Measurements from ENCODE around the gene DYNLT4. TPM values are rescaled to one million over a fixed set of nuclear protein-coding genes. Genes with fewer than 3 reads are reported as not detected.

DYNLT4 gene, protein sequence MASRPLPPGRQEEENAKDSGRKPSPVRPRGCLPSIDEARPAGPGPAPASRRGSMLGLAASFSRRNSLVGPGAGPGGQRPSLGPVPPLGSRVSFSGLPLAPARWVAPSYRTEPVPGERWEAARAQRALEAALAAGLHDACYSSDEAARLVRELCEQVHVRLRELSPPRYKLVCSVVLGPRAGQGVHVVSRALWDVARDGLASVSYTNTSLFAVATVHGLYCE
- 0.32 to 1.0 TPM (median 0.67 TPM) in 5 replicates for total RNA-seq (2022; extraction: Qiagen RNA extraction)

DNA sequence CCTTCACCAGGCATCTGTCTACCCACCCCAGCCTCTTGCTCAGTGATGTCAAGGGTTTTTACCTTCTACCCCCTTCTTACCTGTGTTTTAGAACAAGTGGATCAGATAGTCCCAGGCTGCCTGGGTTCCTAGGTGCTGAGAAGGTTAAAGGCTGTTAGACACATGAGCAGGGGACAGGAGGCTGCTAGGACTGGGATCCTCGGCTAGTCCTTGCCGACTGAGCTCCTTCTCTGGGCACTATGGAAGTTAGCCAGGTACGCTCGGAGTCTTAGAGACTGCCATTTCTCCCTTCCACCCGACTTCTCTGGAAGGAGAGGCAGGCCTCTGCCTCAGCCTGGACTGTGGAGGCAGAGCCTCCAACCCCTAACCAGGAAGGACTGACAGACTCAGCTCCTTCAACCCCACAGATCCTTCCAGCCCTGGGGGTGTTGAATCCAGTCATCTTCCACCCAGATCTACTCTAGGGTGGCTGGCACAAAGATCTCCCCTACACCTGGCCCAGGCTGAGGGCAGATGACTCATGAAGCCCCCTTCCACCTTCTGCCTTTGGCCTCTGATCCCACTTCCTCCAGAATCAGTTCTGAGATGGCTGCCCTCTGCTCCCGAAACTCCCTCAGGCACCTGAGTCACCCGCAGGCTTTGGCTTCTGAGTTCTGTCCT, at the start of gene DYNLT4:
Gene DYNLT4, minus strand, starts transcription at position 648 of the 660 bp plus-strand sequence. CDS start 683 bp downstream, outside the sequence.

DNA sequence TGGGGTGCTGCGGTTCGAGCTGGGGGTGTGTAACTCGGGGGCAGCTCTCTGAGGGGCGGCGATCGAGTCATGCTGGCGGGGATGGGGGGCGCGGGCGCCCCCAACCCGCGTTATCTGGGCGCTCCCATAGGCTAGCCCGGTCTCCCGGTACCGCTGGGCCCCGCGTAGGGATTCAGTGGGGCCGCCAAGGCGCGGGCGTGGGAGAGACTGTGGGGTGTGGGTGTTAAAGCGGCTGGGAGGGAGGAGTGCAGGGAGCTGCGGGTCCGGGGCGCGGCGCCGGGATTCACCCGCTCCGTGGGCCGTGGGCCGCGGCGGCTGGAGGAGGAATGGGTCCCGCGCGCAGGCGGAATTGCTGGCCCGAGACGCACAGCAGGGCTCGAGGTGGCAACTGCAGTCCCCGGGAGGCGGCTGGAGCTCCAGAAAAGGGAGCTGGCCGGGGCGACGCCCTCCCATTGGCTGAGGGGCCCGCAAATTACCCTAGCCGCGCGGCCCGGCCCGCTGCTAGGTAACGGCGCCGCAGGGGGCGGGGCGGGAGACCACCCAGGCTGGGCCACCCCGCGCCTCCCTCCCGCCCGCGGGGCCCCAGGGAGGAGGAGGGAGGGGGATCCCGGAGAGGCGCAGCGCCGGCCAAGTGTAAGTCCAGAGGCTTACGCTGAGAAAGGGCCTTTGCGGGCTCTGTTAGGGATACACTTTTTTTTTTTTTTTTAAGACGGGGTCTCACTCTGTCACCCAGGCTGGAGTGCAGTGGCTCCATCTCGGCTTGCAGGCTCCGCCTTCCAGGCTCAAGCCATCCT, 35.9 kb upstream of the DYNLT4 start, which contains the start of gene PTCH2:
Gene PTCH2, minus strand, starts transcription at position 392 of the 794 bp plus-strand sequence. Its CDS starts 321 bp downstream, at position 71.

DNA sequence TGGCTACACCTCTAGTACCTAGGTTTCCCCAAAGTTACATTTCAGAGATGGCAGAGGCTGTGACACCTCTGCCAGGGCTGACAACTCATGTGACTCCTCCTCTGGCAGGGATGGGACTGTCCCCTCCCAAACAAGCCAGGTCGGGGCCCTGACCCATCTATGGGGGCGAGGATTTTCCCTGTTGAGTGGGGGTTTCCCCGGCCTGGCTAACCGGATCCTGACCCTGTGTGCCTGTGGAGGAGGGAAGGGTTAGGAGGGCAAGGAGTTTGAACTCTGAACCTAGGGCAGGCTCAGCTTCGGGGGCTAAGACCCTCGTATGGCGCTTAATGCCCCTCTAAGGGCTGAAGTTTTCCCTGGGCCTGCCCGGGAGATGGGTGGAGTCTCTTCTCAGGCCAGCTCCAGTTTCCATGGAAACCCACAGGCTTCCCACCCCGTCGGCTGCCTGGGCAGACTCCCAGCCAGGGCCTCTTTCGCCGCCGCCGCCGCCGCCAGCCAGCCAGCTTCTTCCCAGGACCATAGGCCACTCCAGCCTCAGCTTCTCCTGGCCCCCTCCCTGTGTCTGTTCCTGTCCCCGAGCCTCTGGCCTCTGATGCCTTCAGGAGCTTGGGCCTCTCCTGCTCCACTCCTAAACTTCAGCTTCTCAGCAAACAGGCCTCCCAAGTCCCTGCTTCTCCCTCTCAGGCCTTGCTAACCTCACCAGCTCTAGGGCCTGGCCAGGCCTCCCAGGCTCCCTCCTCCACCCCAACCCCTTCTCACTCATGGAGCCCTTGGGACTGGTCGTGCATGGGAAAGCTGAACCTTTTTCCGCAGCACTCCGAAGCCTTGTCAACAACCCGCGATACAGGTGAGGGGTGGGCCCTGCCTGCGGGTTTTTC, 1.1 kb upstream of the DYNLT4 start, which contains the start of gene BTBD19:
Gene BTBD19, plus strand, starts transcription at position 461 of the 875 bp plus-strand sequence. Its CDS starts 298 bp downstream, at position 759.

DNA sequence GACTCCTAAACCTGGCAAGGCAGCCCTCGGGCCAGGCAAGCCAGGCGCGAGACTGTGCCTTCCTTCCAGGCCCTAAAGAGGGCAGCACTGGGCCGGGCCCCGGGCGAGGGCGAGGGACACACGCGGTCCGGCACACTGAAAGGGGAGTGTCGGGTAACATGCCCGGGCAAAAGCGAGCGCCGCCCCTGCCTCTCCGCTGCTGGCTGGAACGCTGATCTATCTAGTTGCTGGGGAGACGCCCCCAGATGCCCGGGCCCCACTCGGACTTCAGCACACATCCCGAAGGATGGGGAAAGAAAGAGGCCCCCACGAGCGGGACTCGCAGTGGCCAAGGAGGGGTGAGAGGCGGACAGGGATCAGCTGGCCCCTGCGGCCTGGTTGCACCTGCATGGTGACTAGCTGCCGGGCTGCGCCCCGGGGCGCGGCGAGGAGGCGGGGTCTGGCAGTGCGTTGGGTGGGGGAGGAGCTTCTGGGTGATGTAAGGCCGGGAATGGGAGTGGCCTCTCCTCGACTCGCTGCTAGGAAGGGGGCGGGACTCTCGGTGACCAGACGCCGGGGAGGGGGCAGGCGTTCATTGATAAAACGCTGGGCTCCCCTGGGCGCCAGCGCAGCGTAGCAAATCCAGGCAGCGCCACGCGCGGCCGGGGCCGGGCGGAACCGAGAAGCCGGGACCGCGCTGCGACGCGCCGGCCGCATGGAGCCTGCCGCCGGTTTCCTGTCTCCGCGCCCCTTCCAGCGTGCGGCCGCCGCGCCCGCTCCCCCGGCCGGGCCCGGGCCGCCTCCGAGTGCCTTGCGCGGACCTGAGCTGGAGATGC, 7.2 kb downstream of the DYNLT4 start, which contains the start of gene PLK3:
Gene PLK3, plus strand, starts transcription at position 608 of the 815 bp plus-strand sequence. Its CDS starts 87 bp downstream, at position 695.

DNA sequence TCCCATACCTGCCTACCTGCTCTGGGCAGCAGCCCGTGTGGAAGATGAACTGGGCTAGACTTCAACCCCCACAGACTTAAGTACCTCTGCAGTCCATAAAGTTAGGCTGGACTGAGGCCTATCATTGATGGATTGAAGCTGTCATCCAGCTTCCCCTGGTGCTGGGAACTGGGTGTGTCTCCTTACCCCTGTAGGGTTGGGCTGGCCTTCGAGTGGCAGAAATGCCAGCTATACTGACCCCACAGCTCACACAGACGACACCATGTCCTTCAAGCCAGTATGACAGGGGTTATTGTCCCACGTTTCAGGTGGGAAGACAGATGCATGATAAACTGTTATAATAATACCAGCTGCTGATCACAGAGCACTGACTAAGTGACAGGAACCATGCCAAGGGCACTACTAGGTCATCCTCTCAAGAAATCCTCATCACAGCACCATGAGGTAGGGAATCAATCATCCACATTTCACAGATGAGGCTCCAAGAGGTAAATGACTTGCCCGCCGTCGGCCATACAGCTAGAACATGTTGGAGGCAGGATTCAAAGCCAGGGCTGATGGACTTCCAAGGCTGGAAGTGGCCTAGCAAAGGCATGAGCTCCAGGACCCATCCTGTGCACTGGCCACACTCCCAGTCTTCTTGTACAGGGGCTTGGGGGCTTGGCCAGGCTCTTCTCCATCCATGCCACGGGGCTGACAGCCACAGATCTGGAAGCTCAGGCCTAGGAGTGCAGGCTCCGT, 18.9 kb downstream of the DYNLT4 start, which contains the start of gene BEST4:
Gene BEST4, minus strand, starts transcription at position 51 of the 741 bp plus-strand sequence. CDS start 465 bp downstream, outside the sequence.

DNA sequence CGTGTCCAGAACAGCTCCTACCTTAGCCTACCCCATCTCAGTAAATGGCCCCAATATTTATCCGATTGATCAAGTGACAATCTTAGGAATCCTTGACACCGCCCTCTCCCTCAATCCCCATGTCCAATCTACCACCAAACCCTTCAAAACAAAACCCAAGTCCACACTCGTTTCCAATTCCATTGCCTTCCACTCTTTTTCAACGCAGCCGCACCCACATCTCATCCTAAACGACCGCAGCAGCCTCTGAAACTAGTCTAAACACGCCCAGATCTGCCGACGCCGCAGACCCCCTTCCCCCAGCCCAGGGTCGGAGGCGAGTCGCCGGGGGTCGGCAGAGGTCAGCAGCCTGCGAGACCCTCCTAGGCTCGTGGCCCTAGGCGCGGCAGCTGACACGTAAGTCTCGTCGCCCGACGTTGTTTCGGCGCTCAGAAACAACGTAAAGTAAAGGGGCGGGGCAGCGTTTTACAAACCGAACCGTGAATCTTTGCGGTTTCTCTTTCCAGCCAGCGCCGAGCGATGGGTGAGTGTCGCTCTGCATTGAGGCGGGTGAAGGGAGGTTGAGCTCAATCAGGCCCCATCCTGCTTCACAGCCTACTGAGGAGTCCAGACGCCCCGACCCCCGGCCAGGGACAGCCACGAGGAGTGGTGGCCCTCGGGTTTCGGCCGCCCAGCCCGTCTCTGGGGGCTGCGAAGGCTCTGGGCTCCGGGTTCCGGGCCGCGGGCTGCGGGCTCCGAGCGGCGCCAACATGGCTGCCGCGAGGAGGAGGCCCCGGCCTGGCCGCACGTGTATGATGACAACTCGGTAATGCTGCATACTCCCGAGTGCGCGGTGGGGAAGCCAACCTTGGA, 31.8 kb downstream of the DYNLT4 start, which contains the start of gene RPS8:
Gene RPS8, plus strand, starts transcription at position 463 of the 852 bp plus-strand sequence. Its CDS starts 57 bp downstream, at position 520.

Other genes with a start within 250 kb of the DYNLT4 start
- gene TMEM53, start 132.9 kb downstream of the DYNLT4 start, total RNA-seq (2022; extraction: Qiagen RNA extraction), result 7.4 to 9.5 TPM (median 9.0 TPM) in 5 replicates
- 0.55 to 1.1 TPM (median 0.92 TPM) in 5 replicates for gene ARMH1, start 132.6 kb downstream of the DYNLT4 start, total RNA-seq (2022; extraction: Qiagen RNA extraction)
- gene RNU5D-1, start 76.2 kb downstream of the DYNLT4 start, total RNA-seq (2022; extraction: Qiagen RNA extraction), result not detected in 5 replicates
- gene KIF2C, start 67.5 kb downstream of the DYNLT4 start, total RNA-seq (2022; extraction: Qiagen RNA extraction), result 35.7 to 45.5 TPM (median 37.0 TPM) in 5 replicates
- gene RPS8, start 31.8 kb downstream of the DYNLT4 start, total RNA-seq (2022; extraction: Qiagen RNA extraction), result 1,477 to 1,763 TPM (median 1,692 TPM) in 5 replicates
- 0.23 to 0.37 TPM (median 0.32 TPM) in 5 replicates for gene BEST4, start 19.2 kb downstream of the DYNLT4 start, total RNA-seq (2022; extraction: Qiagen RNA extraction)
- gene PLK3, start 7.0 kb downstream of the DYNLT4 start, total RNA-seq (2022; extraction: Qiagen RNA extraction), result 12.9 to 18.3 TPM (median 16.1 TPM) in 5 replicates
- gene BTBD19, start 1.2 kb upstream of the DYNLT4 start, total RNA-seq (2022; extraction: Qiagen RNA extraction), result 1.9 to 3.2 TPM (median 2.3 TPM) in 5 replicates
- gene PTCH2, start 35.9 kb upstream of the DYNLT4 start, total RNA-seq (2022; extraction: Qiagen RNA extraction), result 0.14 to 0.27 TPM (median 0.22 TPM) in 5 replicates
- 16.6 to 20.7 TPM (median 16.9 TPM) in 5 replicates for gene EIF2B3, start 179.2 kb upstream of the DYNLT4 start, total RNA-seq (2022; extraction: Qiagen RNA extraction)
- gene HECTD3, start 204.0 kb upstream of the DYNLT4 start, total RNA-seq (2022; extraction: Qiagen RNA extraction), result 16.2 to 19.0 TPM (median 17.3 TPM) in 5 replicates
- gene UROD, start 204.9 kb upstream of the DYNLT4 start, total RNA-seq (2022; extraction: Qiagen RNA extraction), result 46.1 to 52.4 TPM (median 47.5 TPM) in 5 replicates